ENCODE measurements around the gene DCBLD2. TPM values are rescaled to one million over a fixed set of nuclear protein-coding genes. Genes with fewer than 3 reads are reported as not detected.

DCBLD2 gene
- total RNA-seq, 3 donors from 2014 or later (not counting 1 experiment from before 2014, with no cell fraction given) = 0.66 to 0.99 (median 0.90) TPM

DNA sequence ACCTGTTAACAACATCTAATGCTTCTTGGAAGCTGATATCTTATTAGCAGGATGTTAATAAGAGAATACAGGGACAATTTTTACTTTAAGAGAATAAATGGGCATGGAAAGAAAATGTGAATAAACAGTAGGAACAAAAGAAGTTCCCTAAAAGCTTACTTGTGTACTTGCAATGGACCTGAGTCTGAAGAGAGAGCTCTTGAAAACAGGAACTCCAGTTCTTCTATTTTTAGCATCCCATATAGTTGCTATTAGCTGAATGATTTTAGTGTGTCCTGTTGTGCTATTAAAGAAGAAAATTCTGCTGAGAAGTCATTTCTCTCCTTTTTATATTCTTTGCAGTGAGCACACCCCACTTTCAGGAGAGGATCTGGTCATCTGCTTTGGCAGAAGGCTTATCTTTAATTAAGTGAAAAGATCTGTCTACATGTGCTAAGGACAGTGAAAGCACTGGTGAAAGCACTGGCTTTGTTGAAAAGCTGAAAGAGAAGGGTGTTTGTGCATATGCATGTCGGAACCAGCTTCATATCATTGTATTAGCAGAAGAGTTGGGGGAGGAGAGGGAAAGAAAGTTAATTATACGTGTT lies 139.8 kb downstream of the DCBLD2 start:
- no peak overlapping the region for H3K4me3 Mint-ChIP-seq
- Histone ChIP-seq H3K4me3 (ENCODE audit: low read length) (no peak overlapping the region), H3K9me3 (ENCODE audit: control insufficient read depth, insufficient read depth, low read length) (no peaks in the 10 kb centered on the region), H3K4me1 (ENCODE audit: control insufficient read depth, insufficient read depth, low read length) (no peaks in the 10 kb centered on the region), H3K36me3 (ENCODE audit: control insufficient read depth, insufficient read depth, low read length) (no peaks in the 10 kb centered on the region), H3K27ac (ENCODE audit: low read length) (no peak overlapping the region), H3K27me3 (ENCODE audit: control insufficient read depth, insufficient read depth, low read length) (no peaks in the 10 kb centered on the region)
- TF ChIP-seq, protein P1, sequence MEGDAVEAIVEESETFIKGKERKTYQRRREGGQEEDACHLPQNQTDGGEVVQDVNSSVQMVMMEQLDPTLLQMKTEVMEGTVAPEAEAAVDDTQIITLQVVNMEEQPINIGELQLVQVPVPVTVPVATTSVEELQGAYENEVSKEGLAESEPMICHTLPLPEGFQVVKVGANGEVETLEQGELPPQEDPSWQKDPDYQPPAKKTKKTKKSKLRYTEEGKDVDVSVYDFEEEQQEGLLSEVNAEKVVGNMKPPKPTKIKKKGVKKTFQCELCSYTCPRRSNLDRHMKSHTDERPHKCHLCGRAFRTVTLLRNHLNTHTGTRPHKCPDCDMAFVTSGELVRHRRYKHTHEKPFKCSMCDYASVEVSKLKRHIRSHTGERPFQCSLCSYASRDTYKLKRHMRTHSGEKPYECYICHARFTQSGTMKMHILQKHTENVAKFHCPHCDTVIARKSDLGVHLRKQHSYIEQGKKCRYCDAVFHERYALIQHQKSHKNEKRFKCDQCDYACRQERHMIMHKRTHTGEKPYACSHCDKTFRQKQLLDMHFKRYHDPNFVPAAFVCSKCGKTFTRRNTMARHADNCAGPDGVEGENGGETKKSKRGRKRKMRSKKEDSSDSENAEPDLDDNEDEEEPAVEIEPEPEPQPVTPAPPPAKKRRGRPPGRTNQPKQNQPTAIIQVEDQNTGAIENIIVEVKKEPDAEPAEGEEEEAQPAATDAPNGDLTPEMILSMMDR (IDR thresholded peaks at IDR 0.05) = no peak
- H3K36me3 Mint-ChIP-seq = no peaks in the 10 kb centered on the region
- 24% methylated on average over 1 of the region's 2 CpGs for whole genome bisulfite sequencing (ENCODE audit: insufficient coverage)
- no peak overlapping the region for H3K27ac Mint-ChIP-seq
- peaks cover 3 to 12% of the 10 kb centered on the region in 2 donors for H3K27me3 Mint-ChIP-seq (ENCODE audit: low read depth in 2 of 2)
- H3K9me3 Mint-ChIP-seq = no peaks in the 10 kb centered on the region
- H3K4me1 Mint-ChIP-seq = no peaks in the 10 kb centered on the region
- DNase-seq (no peak), ATAC-seq (peak in 1 of 3 donors; percentile 45)
- intact Hi-C loops (cut with micrococcal nuclease) = no loop called here

DNA sequence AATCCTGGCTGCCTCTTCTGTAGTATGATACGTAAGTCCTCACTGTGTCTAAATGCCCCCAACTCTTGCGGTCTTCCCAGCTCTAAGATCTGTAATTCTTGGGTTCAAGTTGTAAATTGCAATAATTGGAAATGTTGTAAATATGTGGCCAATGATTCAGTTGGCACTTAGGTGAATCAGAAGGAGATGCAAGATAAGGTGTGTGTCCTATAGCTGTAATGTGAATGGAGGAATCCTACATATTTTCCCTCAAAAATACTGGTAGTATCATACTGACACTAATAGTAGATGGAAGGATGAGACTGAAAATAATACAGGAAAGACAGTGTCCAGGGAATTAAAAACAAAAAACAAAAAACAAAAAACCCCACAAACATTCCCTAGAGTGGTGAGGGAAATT lies 141.9 kb downstream of the DCBLD2 start:
- Mint-ChIP-seq H3K27me3 (ENCODE audit: low read depth in 2 of 2) (peaks cover 3 to 12% of the 10 kb centered on the region in 2 donors), H3K27ac (no peak overlapping the region), H3K36me3 (no peaks in the 10 kb centered on the region), H3K4me1 (no peaks in the 10 kb centered on the region), H3K4me3 (no peak overlapping the region), H3K9me3 (no peaks in the 10 kb centered on the region)
- 94% methylated on average over 2 of the region's 2 CpGs for WGBS (ENCODE audit: insufficient coverage)
- H3K4me3 ChIP-seq (ENCODE audit: low read length) = no peak overlapping the region
- no peaks in the 10 kb centered on the region for H3K9me3 ChIP-seq (ENCODE audit: control insufficient read depth, insufficient read depth, low read length)
- no peaks in the 10 kb centered on the region for H3K36me3 ChIP-seq (ENCODE audit: control insufficient read depth, insufficient read depth, low read length)
- no peaks in the 10 kb centered on the region for H3K27me3 ChIP-seq (ENCODE audit: control insufficient read depth, insufficient read depth, low read length)
- intact Hi-C loops (cut with micrococcal nuclease) = no loop called here
- ATAC-seq = no peak
- no peak overlapping the region for H3K27ac ChIP-seq (ENCODE audit: low read length)
- no peaks in the 10 kb centered on the region for H3K4me1 ChIP-seq (ENCODE audit: control insufficient read depth, insufficient read depth, low read length)
- no peak for DNase-seq
- TF ChIP-seq, protein P1 (IDR thresholded peaks at IDR 0.05) = no peak

DNA sequence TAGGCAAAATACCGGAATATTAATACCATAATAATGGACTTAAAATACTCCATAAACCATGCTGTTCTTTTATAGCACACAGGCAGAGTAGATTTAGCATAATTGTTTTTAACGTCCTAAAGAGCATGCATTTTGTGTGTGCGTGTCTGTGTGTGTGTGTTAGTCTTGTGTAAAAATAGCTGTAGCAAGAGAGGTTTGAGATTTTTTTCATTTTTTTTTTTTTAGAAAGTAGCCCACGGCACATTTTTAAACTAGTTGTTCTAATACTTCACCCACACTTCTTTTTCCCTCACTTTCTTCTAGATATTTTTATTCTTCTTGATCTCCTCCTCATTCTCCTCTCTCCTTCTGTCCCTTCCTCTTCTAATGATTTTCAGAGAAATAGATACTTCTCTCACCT lies 145.9 kb downstream of the DCBLD2 start:
- intact Hi-C loops (cut with micrococcal nuclease) = no loop called here

More for the DNA sequence above, 145.9 kb downstream of the DCBLD2 start:
- no peaks in the 10 kb centered on the region for H3K27me3 ChIP-seq (ENCODE audit: control insufficient read depth, insufficient read depth, low read length)
- Mint-ChIP-seq H3K36me3 (no peaks in the 10 kb centered on the region), H3K4me3 (no peak overlapping the region), H3K27ac (no peak overlapping the region), H3K27me3 (ENCODE audit: low read depth in 2 of 2) (no peaks in the 10 kb centered on the region), H3K9me3 (no peaks in the 10 kb centered on the region), H3K4me1 (no peaks in the 10 kb centered on the region)
- no peak for ATAC-seq
- no peaks in the 10 kb centered on the region for H3K4me1 ChIP-seq (ENCODE audit: control insufficient read depth, insufficient read depth, low read length)
- H3K4me3 ChIP-seq (ENCODE audit: low read length) = no peak overlapping the region
- 89% methylated on average over 4 of the region's 4 CpGs for WGBS (ENCODE audit: insufficient coverage)
- no peak overlapping the region for H3K27ac ChIP-seq (ENCODE audit: low read length)
- no peak for DNase-seq
- no peaks in the 10 kb centered on the region for H3K9me3 ChIP-seq (ENCODE audit: control insufficient read depth, insufficient read depth, low read length)
- TF ChIP-seq, protein P1 (IDR thresholded peaks at IDR 0.05) = no peak
- no peaks in the 10 kb centered on the region for H3K36me3 ChIP-seq (ENCODE audit: control insufficient read depth, insufficient read depth, low read length)

Data from natural killer cell (primary cell).